ENCODE results near the gene HMGN1.

The HMGN1 gene

DNA sequence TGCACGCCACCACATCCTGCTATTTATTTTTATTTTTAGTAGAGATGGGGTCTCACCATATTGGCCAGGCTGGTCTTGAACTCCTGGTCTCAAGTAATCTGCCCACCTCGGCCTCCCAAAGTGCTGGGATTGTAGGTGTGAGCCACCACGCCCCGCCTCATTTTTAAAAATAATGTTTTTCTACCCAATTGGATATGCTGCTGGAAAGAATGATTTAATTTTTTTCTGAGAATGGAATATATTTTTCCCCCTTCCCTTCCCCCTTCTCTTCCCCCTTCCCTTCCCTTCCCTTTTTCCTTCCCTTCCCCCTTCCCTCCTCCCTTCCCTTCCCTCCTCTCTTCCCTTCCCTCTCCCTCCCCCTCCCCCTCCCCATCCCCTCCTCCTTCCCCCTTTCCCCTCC lies 17.7 kb upstream of the HMGN1 start:
- no peak for DNase-seq

DNA sequence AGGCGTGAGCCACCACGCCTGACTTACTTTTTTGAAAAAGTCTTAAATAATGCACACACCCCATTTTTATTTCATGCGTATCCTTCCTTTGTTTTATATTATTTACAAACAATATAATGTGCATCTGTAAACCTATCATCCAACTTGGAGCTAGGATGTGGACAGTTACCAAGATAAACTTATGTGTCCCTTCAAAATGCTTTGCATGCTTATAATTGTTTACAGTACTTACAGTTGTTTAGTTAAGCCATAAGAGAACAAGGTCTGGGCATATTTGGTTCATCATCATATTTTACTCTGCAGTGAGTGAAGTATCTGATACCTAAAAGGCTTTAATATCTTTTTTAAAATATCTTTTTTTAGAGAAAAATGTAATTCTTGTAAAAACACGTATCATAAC lies 16.1 kb upstream of the HMGN1 start:
- DNase-seq: no peak

DNA sequence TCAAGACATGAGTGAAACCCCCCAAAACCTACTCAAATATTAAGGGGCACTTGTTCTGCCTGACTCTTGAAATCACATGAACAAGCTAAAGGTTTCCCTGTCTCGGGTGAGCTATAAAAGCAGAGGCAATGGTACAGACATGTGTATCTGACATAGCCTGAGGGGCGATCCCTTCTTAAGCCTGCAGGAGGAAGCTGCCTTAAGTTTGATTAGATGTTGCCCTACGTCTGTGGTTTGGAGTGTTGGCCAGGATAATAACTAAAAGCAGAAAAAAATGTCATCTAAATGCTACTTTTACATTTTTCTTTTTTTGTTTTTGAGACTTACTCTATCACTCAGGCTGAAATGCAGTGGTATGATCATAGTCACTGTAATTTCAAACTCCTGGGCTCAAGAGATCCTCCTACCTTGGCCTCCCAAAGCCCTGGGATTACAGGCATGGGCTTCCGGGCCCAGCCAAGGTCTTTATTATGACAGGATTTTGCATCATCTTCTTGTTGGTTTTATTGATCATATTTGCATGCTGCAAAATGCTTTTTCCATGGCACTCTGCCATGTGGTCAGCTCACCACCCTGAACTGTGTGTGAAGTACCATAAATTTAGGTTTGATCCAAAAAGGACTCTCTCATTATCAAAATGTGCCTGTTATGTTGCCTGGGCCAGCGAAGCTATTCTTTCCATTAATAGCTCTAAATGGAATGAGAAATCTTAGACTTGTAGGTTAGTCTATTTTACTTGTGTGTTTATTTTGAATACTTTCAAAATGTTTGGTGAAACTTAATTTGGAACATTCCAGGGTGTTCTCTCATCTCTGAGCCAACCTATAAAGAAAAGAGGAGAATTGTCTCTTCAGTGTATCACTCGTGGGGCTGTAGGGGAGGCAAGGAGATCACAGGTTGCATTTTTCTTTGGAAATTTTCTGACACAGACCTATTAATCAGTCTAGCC lies 15.0 kb upstream of the HMGN1 start:
- no peak for DNase-seq

DNA sequence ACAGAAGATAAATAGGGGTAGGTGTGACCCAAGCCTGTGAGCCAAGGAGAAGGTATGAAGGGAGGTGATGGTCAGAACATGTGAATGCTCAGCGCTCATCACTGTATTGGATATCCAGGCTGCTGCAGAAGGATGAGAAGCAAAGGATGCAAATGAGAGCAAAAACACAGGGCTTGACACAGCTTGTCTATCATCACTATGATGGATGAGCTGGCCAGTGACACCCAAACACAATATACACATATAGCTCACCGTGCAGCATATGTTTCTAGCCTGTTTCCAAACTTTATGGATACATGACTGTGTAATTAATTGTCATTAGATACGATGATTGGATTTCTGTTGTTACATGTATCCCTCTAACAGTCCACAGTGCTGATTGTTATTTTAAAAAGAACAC lies 13.8 kb upstream of the HMGN1 start:
- DNase-seq: no peak

DNA sequence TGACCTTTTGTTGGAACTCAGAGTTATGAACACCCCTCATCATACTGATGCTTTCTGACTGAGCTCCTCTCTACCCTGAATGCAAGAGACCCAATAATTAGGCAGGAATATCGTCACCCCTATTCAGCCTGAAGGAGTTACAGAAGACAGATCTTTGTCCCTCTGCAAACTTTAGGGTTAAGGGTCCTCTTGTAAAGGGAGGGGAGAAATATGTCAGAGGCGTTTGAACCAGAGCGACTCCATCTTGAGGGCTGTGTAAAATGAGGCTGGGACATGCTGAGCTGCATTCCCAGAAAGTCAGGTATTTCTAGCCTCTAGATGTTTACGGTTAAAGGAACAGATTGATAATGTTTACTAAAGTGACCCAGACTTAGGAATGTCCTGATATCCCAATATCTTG lies 10.5 kb upstream of the HMGN1 start:
- no peak for DNase-seq

GRCh38 chr21:39353295-39353694 lies 4.4 kb upstream of the HMGN1 start:
- no peak for DNase-seq

DNA sequence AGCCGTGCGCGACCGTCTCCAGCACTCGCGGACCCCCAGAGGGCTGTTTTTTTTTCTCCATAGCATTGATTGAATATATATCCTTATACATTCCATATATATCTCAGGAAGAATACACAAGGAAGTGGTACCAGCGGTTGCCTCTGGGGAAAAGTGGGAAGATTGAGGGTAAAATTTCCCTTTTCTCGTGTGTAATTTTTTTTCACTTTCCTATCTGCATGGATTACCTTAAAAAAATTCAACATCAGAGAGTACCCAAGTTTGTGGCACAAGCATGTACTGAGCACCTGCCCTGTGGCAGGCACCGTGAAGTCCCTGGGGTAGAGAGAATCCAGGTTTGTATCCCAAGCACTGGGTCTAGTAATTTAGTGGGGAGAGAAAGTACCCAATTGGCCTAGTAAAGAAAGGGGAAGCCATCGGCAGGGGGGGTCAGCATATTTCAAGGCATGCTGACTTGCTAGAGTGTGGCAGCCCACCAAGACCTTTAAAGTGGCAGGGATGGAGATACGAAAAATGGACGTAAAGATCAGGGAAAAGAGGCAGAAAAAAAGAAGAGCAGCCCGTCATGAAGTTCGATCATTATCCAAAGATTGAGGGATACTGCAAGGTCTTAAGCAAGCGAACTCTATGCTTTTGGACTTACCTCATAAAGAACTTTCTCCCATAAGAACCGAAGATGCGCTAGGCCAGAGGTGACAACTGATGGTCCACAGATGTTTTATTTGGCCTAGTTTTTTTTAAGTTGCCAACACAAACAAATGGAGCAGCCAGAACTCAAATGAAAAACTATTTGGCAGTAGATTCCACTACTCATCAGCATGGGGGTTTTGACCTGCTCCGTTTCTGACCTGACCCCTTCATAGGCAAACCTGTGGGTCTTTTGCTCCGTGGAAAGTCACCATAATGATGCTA lies 1.5 kb upstream of the HMGN1 start:
- no peak for DNase-seq

DNA sequence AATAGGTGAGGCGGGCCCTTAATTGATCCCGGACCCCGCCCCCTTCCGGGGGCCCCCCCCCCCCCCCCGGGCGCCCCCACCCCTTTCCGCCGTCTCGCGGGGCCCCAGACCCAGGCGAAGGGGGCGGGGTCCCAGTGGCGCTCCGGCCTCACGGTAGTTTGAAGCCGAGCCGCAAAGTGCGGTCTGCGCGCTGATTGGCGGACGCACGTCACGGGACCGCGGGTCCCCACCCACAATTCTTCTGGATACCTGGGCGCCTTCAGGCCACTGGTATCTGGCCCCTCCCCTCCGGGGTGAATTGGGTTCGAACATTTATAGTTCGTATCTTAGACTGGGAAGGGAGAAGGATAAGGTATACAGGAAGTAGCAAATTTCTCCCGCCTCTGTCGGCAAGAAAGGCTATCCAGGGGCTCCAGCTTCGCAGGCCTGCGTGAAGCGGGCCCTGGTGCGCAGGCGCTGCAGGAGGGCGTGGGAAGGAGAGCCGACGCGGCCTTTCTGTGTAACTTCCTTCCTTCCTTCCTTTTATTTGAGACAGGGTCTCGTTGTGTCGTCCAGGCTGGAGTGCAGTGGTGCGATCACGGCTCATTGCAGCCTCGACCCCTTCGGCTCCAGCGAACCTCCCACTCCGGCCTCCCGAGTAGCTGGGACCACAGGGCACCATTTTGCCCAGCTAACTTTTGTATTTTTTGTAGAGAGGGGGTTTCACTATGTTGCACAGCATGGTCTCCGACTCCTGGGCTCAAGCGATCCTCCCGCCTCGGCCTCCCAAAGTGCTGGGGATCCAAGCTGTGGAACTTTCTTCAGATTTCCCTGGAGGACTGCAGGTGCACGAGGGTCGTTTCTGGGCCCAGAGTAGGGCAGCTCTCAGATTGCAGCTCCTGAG lies 564 bp upstream of the HMGN1 start:
- DNase-seq: peak; percentile 96

GRCh38 chr21:39348040-39348354 lies 891 bp downstream of the HMGN1 start:
- no peak for DNase-seq

DNA sequence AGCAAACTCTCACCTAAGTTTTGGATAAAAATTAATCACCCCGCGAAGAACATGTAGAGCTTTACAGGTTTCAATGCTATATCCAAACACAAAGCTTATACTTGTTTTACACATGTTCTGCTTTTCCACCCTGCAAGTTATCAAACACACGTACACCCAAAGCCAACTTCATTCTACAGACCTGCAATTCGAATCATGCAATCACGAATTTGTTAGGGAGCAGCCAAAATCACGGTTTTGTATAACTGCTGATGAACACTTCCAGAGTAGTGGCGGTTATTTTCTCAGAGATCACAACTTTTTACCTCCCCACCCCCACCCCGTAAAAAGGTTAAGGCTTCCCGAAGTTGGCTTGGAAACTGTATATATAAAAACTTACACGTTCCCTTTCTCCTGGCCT lies 1.4 kb downstream of the HMGN1 start:
- DNase-seq: no peak

DNA sequence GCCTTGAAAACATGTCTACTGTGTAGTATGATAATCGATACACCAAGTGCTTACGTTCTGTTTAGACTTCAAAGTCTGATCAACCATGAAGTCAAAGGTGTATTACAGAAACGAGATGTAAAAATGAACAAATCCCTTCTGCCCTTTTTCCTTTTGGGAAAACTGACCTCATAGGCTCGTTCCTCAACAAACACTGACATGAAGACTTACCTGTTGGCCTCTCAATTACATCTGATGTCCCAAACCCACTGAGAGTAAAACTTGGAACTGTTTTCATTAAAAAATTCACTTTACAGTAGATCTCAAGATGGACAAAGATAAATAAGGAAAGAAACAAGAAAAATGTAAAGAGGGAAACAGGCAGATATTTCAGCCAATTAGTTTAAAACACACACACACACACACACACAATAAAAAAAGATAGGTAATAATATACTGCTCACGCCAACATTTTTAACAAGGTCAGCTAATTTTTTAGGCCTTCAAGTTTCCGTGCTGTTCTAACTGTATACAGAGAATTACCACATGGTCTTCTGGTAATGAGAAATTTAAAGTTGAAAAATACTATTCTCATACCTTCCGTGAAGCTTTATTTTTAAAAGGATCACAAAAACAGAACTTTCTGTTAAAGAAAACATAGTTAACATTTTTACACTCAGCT lies 2.1 kb downstream of the HMGN1 start:
- no peak for DNase-seq

GRCh38 chr21:39346206-39346605 lies 2.7 kb downstream of the HMGN1 start:
- no peak for DNase-seq

GRCh38 chr21:39345440-39345839 lies 3.4 kb downstream of the HMGN1 start:
- no peak for DNase-seq

DNA sequence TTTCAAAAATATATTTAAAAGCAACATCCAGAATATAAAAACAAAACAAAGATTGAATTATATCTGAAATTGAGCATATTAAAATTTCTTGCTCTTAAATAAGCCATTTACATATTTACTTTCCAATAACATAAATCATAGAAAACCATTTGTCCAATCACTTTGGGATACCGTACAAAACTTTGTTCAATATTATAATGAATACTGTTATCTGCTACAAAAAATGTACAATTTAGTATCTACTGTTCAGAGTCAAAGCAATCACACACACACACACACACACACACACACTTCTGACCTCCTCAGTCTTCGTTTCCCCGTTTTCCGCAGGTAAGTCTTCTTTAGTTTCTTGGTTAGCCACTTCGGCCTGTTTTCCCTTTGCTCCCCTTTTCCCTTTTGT lies 4.0 kb downstream of the HMGN1 start:
- DNase-seq: no peak

DNA sequence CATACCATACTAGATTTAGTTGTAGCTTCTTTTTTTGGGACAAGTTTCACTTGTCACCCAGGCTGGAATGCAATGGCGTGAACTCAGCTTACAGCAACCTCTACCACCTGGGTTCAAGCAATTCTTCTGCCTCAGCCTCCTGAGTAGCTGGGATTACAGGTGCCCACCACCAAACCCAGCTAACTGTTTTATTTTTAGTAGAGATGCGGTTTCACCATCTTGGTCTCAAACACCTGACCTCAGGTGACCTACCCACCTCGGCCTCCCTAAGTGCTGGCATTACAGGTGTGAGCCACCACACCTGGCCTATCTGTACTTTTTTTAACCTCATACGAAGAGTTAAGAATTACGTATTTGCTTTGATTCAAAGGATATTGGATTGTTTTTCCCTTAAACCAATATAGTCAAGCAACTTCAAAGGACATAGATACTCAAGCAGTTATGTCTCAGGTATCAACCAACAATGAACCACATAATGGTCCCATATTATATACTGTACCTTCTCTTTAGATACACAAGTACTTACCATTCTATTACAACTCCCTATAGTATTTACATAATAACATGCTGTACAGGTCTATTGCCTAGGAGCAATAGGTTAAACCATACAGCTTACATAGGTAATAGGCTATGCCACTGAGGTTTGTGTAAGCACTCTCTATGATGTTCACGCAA lies 7.5 kb downstream of the HMGN1 start:
- no peak for DNase-seq

- no peak for DNase-seq
These were observed 8.2 kb downstream of the HMGN1 start for GRCh38 chr21:39340687-39341086.

GRCh38 chr21:39339231-39339630 lies 9.7 kb downstream of the HMGN1 start:
- DNase-seq: no peak

DNA sequence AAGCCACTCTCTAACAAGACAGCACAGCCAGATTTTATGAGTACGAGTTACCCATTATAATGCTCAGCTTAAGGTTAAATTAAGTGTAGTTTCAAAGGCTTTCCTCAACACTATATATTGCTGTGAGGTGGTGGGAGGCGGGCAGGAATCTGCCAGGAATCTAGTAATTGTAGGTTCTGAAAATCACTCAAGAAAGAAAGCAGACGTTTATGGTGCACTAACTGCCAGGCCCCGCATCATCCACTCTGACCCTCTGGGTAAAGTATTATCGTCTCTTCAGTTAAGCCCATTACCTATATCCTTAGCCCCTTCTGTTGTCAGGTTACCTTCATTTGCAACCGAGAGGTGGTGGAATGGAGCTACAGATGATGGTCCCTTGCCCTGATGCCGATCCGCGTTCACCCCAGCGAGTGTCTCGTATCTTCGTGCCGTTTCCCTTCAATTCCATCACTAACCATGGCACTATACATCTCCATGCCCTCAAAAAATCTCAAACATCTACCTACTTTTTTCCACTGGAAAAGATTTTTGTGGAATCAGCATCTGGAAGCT lies 12.4 kb downstream of the HMGN1 start:
- no peak for DNase-seq

DNA sequence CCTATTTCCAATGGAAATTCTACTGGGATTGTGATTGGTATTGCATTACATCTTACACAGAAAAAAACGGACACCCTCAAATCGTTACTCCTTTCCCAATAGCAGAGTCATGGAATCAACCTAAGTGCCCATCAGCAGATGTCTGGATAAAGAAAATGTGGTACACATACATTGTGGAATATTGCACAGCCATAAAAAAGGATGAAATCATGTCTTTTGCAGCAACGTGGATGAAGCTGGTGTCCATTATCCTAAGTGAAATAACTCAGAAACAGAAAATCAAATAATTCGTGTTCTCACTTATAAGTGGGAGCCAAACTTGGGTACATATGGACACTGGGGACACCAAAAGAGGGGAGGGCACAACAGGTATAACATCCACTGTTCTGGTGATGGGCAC lies 14.3 kb downstream of the HMGN1 start:
- DNase-seq: no peak

DNA sequence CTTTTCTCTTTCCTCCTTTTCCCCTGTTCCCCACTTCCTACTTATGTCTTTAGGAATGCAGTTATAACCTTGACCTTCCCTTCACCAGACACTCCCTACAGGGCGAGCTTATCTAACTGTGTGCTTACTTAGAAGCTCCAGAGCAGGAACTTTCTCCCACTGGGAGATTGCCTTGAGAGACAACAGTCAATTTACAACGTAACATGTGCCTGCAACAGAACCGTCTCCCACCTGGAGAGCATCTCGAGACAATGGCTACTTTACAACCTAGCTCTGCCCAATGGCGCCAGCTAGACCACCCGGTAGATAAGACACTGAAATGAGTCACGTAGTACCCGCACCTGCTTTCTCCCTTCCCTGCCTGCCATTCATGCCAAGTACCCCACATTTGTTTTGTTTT lies 16.7 kb downstream of the HMGN1 start:
- no peak for DNase-seq

DNA sequence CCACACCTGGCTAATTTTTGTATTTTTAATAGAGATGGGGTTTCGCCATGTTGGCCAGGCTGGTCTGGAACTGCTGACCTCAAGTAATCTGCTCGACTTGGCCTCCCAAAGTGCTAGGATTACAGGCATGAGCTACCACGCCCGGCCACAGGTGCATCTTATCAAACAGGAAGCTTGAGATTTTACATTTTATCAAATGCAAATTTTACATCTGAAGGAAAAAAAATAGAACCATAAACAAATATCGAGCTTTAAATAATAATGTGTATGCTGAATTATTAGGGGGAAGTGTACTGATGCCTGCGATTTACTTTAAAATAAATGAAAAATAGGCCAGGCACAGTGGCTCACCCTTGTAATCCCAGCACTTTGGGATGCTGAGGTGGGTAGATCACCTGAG lies 18.9 kb downstream of the HMGN1 start:
- no peak for DNase-seq

GRCh38 chr21:39327727-39328126 lies 21.2 kb downstream of the HMGN1 start:
- no peak for DNase-seq

Data from NK-92 treated with Interleukin-12 subunit alpha and Interleukin-12 subunit beta, amount 100 ng/mL, for 24 hours (cell line).